SK-N-MC (cell line): ENCODE measurements around the gene SUFU.
A peak's percentile ranks its signal among the peaks of the same experiment; 100 is the strongest.

ENCODE experiments used
- DNase-seq: peaks from one replicate; pipeline ENCODE4 v3.0.0-alpha.2; 2011; ENCODE audit warnings: low read depth, low spot score
- H3K27ac ChIP-seq: fragments of 200-600 bp; sonication (generic); 2 replicates; pipeline ENCODE4 v1.5.1; 2016; ENCODE audit warnings: mixed run types
- H3K36me3 ChIP-seq: fragments of 200-600 bp; sonication (generic); 2 replicates; pipeline ENCODE4 v1.6.1; 2017; ENCODE audit warnings: antibody characterized with exemption, low read length, mixed read lengths; ENCODE audit not compliant: insufficient read depth
- H3K4me3 ChIP-seq: fragments of 200-600 bp; sonication (generic); 2 replicates; pipeline ENCODE4 v1.5.1; 2016
- H3K9ac ChIP-seq: fragments of 200-600 bp; sonication (generic); 2 replicates; pipeline ENCODE4 v1.8.0; 2017; ENCODE audit warnings: mixed run types, mixed read lengths; ENCODE audit not compliant: insufficient read length
- H3K9me3 ChIP-seq: fragments of 200-600 bp; sonication (generic); 2 replicates; pipeline ENCODE4 v1.6.1; 2017; ENCODE audit warnings: low read depth, mild to moderate bottlenecking, antibody characterized with exemption, low read length, moderate library complexity, mixed read lengths
- EZH2 ChIP-seq: fragments of 200-600 bp; sonication (generic); IDR thresholded peaks from one replicate; pipeline ENCODE4 v1.6.1; 2017; ENCODE audit warnings: antibody characterized with exemption
- FOXP2 ChIP-seq: optimal IDR thresholded peaks from 2 replicates; pipeline ENCODE3; 2011; ENCODE audit warnings: mild to moderate bottlenecking, moderate library complexity; ENCODE audit not compliant: insufficient read depth; ENCODE audit errors: extremely low read length, control extremely low read depth
- POLR2AphosphoS5 ChIP-seq: IDR thresholded peaks from 2 replicates; pipeline ENCODE4 v1.6.1; 2012; ENCODE audit warnings: mild to moderate bottlenecking, low read depth, low read length, borderline replicate concordance

The SUFU gene

DNA sequence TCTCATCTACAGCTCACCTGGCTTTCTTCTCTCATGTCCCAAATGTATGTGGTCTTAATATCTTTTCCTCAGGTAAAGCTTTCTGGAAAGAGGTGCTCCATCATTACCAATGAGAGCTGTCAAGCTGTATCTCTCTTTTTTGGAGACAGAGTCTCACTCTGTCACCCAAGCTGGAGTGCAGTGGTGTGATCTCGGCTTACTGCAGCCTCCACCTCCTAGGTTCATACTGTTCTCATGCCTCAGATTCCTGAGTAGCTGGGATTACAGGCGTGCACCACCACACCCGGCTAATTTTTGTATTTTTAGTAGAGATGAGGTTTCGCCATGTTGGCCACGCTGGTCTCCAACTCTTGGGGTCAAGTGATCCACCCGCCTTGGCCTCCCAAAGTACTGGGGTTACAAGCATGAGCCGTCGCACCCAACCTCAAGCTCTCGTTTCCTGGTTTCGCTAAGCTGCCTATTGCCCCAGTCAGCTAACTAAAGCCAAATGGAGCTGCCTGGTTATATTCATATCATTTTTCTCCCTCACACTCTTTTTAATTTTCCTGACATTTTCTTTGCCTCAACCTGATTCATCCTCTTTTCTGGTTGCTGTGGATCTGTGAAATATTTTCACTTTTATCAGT, 60.5 kb downstream of the SUFU start:
- Histone ChIP-seq H3K36me3 (no peaks in the 10 kb centered on the region), H3K9ac (no peak overlapping the region), H3K4me3 (no peak overlapping the region), H3K9me3 (no peaks in the 10 kb centered on the region), H3K27ac (no peak overlapping the region)
- no peak for DNase-seq
- TF ChIP-seq EZH2: no peak
- TF ChIP-seq POLR2AphosphoS5: no peak
- no peak for TF ChIP-seq FOXP2

DNA sequence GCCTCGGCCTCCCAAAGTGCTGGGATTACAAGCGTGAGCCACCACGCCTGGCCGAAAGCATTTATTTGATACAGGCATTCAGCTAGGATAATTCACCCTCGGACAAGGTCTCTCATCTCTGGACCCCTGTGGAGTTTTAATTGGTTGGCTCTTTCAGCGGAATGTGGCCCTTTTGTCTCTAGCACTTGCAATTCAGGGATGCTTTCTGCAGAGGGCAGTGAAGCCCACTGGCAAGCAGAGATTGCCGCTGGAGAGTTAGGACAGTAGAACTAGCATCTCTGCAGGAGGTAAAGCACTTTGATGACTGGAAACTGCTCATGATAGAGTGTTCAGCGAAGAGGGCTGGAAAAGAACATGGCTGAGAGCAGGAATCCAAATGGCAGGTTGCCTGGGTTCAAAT, 62.0 kb downstream of the SUFU start:
- DNase-seq: no peak
- H3K9ac ChIP-seq: no peak overlapping the region
- no peak overlapping the region for H3K27ac ChIP-seq
- TF ChIP-seq EZH2 (no peak), POLR2AphosphoS5 (no peak), FOXP2 (no peak)
- H3K4me3 ChIP-seq: no peak overlapping the region
- no peaks in the 10 kb centered on the region for H3K9me3 ChIP-seq
- H3K36me3 ChIP-seq: no peaks in the 10 kb centered on the region

DNA sequence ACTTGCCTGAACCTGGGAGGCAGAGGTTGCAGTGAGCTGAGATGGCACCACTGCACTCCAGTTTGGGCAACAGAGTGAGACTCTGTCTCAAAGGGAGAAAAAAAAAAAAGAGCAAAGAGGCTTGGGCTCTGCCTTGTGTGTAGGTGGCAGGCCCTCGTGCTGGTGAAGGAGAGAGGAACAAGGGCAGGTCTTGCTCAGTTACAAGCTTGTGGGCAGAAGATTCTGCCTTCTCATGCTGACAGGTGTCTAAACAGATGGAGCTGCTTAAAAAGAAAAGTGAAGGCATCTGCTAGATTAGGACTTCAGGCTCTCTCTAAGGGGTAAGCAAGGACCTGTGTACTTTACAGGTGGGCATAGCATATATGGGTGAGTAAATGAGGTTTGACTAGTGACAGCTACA, 75.0 kb downstream of the SUFU start:
- Histone ChIP-seq H3K4me3 (peak overlapping the region; percentile 72), H3K9ac (no peak overlapping the region), H3K9me3 (no peaks in the 10 kb centered on the region), H3K27ac (peak overlapping the region; percentile 92; the same call in 1 of the 2 replicates), H3K36me3 (no peaks in the 10 kb centered on the region)
- DNase-seq: no peak
- TF ChIP-seq EZH2 (no peak), FOXP2 (no peak)

DNA sequence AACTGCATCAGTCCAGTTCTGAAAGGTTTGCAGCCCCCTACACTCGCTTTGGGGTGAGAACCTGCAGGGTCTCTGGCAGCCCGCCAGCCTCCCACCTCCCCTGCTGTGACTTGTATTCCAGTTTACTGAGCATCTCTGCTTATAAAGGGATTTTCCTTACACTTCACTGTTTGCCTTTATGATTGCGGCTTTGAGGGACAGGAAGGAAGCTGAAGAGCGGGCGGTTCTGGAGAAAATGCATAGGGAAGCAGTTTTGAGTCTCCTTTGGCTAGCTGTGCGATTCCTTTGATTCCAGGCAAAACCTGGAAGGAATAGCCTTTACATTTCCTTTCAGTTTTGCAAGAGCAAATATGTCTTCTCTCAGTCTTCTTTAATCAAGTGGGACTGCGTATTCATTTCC, 75.6 kb downstream of the SUFU start:
- peak overlapping the region; percentile 72 for H3K4me3 ChIP-seq
- peak overlapping the region; percentile 23 for H3K9ac ChIP-seq
- no peaks in the 10 kb centered on the region for H3K36me3 ChIP-seq
- DNase-seq: peak; percentile 53
- peak overlapping the region; percentile 92 for H3K27ac ChIP-seq
- TF ChIP-seq FOXP2 (peak; percentile 34), POLR2AphosphoS5 (no peak; the same call in 1 of the 2 replicates), EZH2 (no peak)
- H3K9me3 ChIP-seq: no peaks in the 10 kb centered on the region

DNA sequence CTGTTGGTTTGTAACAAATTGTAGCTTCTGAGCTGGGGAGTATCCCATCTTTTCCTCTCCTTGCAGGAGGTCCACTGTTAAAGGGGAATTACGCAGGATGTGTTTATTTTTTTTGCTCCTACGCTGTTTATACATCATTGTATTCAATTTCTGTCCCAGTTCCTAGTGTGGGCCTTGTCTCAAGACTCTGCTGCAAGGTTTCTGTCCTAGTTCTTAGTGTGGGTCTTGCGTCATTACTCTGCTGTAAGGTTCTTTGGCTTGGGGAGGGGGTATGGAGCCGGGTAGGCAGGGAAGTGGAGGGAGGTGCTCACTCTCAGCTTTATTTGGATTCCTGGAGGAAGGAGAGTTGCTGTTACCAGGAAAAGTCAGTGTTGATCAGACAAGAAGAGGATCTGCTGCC, 76.5 kb downstream of the SUFU start:
- Histone ChIP-seq H3K4me3 (peak overlapping the region; percentile 72), H3K9ac (peak overlapping the region; percentile 26)
- no peak for TF ChIP-seq FOXP2
- no peak for TF ChIP-seq POLR2AphosphoS5
- TF ChIP-seq EZH2: no peak

DNA sequence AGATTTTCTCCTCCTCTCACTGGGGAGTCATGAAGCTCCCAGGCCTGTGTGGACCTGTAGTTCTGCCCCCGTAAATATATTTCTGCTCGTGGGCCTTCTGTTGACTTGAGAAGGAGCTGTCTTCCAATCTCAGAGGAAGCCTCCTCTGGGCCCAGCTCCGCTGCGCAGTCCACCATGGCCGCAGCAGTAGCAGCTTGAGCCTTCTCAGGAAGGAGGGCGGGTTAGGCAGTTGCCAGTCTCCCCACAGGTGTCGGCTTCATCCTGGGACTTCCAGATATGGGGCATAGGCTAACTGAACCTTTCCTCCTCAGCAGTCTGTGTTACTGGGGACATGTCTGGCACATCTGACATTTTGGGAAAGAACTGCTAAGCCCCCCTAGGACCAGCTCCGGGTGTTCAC, 77.6 kb downstream of the SUFU start:
- no peak overlapping the region for H3K9ac ChIP-seq
- H3K36me3 ChIP-seq: no peaks in the 10 kb centered on the region
- H3K9me3 ChIP-seq: no peaks in the 10 kb centered on the region
- H3K4me3 ChIP-seq: no peak overlapping the region
- TF ChIP-seq POLR2AphosphoS5 (no peak), EZH2 (no peak), FOXP2 (no peak)
- no peak for DNase-seq
- no peak overlapping the region for H3K27ac ChIP-seq

More for the DNA sequence above, 76.5 kb downstream of the SUFU start:
- Histone ChIP-seq H3K9me3 (no peaks in the 10 kb centered on the region), H3K36me3 (no peaks in the 10 kb centered on the region), H3K27ac (peak overlapping the region; percentile 92)
- no peak for DNase-seq

DNA sequence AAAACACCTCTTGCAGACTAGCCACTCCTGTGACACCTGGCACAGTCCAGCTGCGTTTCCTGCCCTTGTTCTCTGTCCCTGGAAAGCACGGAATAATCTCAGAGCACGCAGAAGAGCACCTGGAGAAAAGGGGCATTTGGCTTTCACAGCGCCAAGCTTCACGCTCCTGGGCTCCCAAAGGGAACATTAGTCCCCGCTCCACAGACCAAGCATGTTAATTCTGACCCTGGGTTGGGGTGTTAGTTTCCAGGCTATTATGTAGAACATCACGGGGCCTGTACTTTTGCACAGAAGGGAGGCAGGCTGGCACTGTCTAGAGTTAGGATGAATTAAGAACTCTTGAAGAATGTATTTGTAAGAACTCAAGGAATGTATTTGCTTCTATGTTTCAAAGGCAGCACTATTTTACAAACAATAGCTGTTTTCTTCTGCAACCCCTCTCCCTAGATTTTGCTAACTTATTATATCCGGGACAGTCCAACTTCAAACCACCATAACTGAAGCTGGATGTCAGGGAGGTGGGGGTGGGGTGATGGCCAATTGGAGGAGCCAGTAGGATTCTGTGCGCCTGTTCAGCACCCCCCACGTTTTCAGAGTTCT, 78.3 kb downstream of the SUFU start:
- H3K27ac ChIP-seq: no peak overlapping the region
- H3K36me3 ChIP-seq: no peaks in the 10 kb centered on the region
- no peak overlapping the region for H3K9ac ChIP-seq
- H3K9me3 ChIP-seq: no peaks in the 10 kb centered on the region
- TF ChIP-seq POLR2AphosphoS5 (no peak), EZH2 (no peak), FOXP2 (no peak)
- no peak for DNase-seq
- H3K4me3 ChIP-seq: no peak overlapping the region

DNA sequence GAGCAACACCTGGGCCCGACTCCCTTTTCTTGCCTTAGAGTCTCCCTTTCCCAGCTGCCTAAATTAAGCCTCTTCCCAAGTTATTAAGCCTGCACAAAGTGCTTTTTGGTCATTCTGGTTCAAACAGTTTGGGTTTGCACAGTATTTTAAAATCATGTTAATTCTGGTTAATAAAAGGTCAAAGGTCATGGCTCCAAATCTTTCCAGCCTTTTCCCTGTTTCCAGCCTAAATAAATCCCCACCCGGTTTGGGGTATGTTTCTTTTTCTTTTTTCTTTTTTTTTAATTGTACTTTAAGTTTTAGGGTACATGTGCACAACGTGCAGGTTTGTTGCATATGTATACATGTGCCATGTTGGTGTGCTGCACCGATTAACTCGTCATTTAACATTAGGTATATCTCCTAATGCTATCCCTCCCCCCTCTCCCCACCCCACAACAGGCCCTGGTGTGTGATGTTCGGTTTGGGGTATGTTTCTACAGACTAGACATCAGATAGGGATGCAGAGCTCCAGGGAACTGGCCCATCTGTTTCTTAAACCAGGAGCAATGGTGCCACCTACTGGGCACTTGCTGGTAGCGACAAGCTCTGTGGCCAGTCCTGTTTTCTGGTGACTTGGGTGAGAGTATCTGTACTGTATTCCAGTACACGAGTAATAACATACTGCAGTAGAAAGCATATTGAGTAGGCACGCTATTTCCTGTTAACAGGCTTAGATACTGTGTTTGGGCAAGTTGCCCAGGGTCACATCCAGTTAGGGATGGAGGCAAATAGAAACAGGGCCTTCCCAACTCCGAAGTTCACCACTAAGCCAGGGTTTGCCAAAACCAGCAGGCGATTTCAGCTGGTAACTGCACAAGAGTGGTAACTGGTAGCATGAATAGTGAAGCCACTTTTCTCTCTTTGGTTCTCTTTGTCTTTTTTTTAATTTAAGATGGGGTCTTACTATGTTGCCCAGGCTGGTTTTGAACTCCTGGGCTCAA, 80.0 kb downstream of the SUFU start:
- Histone ChIP-seq H3K36me3 (no peaks in the 10 kb centered on the region), H3K27ac (no peak overlapping the region), H3K4me3 (no peak overlapping the region), H3K9ac (no peak overlapping the region), H3K9me3 (no peaks in the 10 kb centered on the region)
- no peak for TF ChIP-seq EZH2
- TF ChIP-seq FOXP2: no peak
- no peak for TF ChIP-seq POLR2AphosphoS5
- peak; percentile 42 for DNase-seq
